Placental pericyte (primary cell): Measurements from ENCODE around the gene KCNAB1. TPM values are rescaled to one million over a fixed set of nuclear protein-coding genes. Genes with fewer than 3 reads are reported as not detected.

Source experiments
- total RNA-seq: library from RNA; depleted of rRNA; stranded (reverse); fragments of >200 nt; gene quantifications from 2 replicates; pipeline ENCODE4 v1.2.3, GENCODE V29; 2012

KCNAB1 gene
- not detected in 2 replicates for total RNA-seq

GRCh38 chr3:156120528-156121251 is at the start of gene KCNAB1:
KCNAB1 (plus strand) TSS chr3:156120578.

GRCh38 chr3:156554842-156555687 is 434.7 kb downstream of the KCNAB1 start, which contains the start of gene SSR3:
SSR3 (minus strand) TSS chr3:156555117; CDS start chr3:156555089, 28 bp downstream.

Other genes with a start within 250 kb of the KCNAB1 start
- 56.9 and 74.0 TPM in 2 replicates for gene GMPS, start 249.9 kb upstream of the KCNAB1 start, total RNA-seq